ENCODE measurements around the gene MAP2K2.

GRCh38 chr19:4139614-4140236, 15.8 kb upstream of the MAP2K2 start:
- TF ChIP-seq CTCF (conservative IDR thresholded peaks at IDR 0.05; ENCODE audit: low read length) (peak; percentile 84), EZH2phosphoT487 (IDR thresholded peaks at IDR 0.05; ENCODE audit: borderline replicate concordance) (no peak)

Data from Loucy (cell line).